ENCODE measurements around the gene FAAP100. TPM values are rescaled to one million over a fixed set of nuclear protein-coding genes. Genes with fewer than 3 reads are reported as not detected.

Gene FAAP100
- total RNA-seq, 1 donor from 2014 or later = 39.8 TPM

- no peak overlapping the region for H3K4me3 Mint-ChIP-seq (ENCODE audit: unreplicated experiment)
These were observed 23.7 kb upstream of the FAAP100 start for GRCh38 chr17:81575836-81576235.

GRCh38 chr17:81574643-81574956 lies 22.4 kb upstream of the FAAP100 start:
- no peaks in the 10 kb centered on the region for H3K27me3 Mint-ChIP-seq (ENCODE audit: low read depth)
- peaks cover 43% of the 10 kb centered on the region for H3K36me3 Mint-ChIP-seq (ENCODE audit: low read depth)
- no peak for DNase-seq (ENCODE audit: low spot score)
- H3K27ac Mint-ChIP-seq (ENCODE audit: unreplicated experiment) = no peak overlapping the region
- TF ChIP-seq CTCF (IDR thresholded peaks at IDR 0.05) = no peak
- H3K9me3 Mint-ChIP-seq (ENCODE audit: low read depth) = no peaks in the 10 kb centered on the region
- no peak overlapping the region for H3K4me3 Mint-ChIP-seq (ENCODE audit: unreplicated experiment)
- peaks cover 63% of the 10 kb centered on the region for H3K4me1 Mint-ChIP-seq (ENCODE audit: low read depth)

More at GRCh38 chr17:81575836-81576235, 23.7 kb upstream of the FAAP100 start:
- TF ChIP-seq CTCF (IDR thresholded peaks at IDR 0.05) = no peak
- no peak for DNase-seq (ENCODE audit: low spot score)
- peaks cover 40% of the 10 kb centered on the region for H3K36me3 Mint-ChIP-seq (ENCODE audit: low read depth)
- H3K4me1 Mint-ChIP-seq (ENCODE audit: low read depth) = peaks cover 75% of the 10 kb centered on the region
- no peaks in the 10 kb centered on the region for H3K9me3 Mint-ChIP-seq (ENCODE audit: low read depth)
- H3K27ac Mint-ChIP-seq (ENCODE audit: unreplicated experiment) = peak overlapping the region; percentile 96
- no peaks in the 10 kb centered on the region for H3K27me3 Mint-ChIP-seq (ENCODE audit: low read depth)

- peak overlapping the region; percentile 69 for H3K27ac Mint-ChIP-seq (ENCODE audit: unreplicated experiment)
- peaks cover 61% of the 10 kb centered on the region for H3K4me1 Mint-ChIP-seq (ENCODE audit: low read depth)
- no peaks in the 10 kb centered on the region for H3K27me3 Mint-ChIP-seq (ENCODE audit: low read depth)
- no peak overlapping the region for H3K4me3 Mint-ChIP-seq (ENCODE audit: unreplicated experiment)
- DNase-seq (ENCODE audit: low spot score) = no peak
- TF ChIP-seq CTCF (IDR thresholded peaks at IDR 0.05) = no peak
- no peaks in the 10 kb centered on the region for H3K9me3 Mint-ChIP-seq (ENCODE audit: low read depth)
- peaks cover 40% of the 10 kb centered on the region for H3K36me3 Mint-ChIP-seq (ENCODE audit: low read depth)
These were observed 21.9 kb upstream of the FAAP100 start for GRCh38 chr17:81573794-81574642.

- Mint-ChIP-seq H3K36me3 (ENCODE audit: low read depth) (peaks cover 37% of the 10 kb centered on the region), H3K4me1 (ENCODE audit: low read depth) (peaks cover 64% of the 10 kb centered on the region)
- DNase-seq (ENCODE audit: low spot score) = no peak
These were observed 20.5 kb upstream of the FAAP100 start for GRCh38 chr17:81572563-81573168.

More at GRCh38 chr17:81572563-81573168, 20.5 kb upstream of the FAAP100 start:
- H3K9me3 Mint-ChIP-seq (ENCODE audit: low read depth) = no peaks in the 10 kb centered on the region
- peak overlapping the region; percentile 71 for H3K27ac Mint-ChIP-seq (ENCODE audit: unreplicated experiment)
- TF ChIP-seq CTCF (IDR thresholded peaks at IDR 0.05) = no peak
- no peak overlapping the region for H3K4me3 Mint-ChIP-seq (ENCODE audit: unreplicated experiment)
- H3K27me3 Mint-ChIP-seq (ENCODE audit: low read depth) = no peaks in the 10 kb centered on the region

Data from chondrocyte (in vitro differentiated cells).